GM21390 (cell line): ENCODE data around the gene CADM4.
A peak's percentile ranks its signal among the peaks of the same experiment; 100 is the strongest.
"Not testable (repeated sequence)": the region's sequence is repeated elsewhere in the genome, so short reads cannot be mapped to it uniquely, and the experiment has no call there.

Source experiments
- ATAC-seq: cut with Tn5 transposase; IDR thresholded peaks from one replicate; pipeline ENCODE4 v1.9.1; 2021; ENCODE audit not compliant: unreplicated experiment

The CADM4 gene

DNA sequence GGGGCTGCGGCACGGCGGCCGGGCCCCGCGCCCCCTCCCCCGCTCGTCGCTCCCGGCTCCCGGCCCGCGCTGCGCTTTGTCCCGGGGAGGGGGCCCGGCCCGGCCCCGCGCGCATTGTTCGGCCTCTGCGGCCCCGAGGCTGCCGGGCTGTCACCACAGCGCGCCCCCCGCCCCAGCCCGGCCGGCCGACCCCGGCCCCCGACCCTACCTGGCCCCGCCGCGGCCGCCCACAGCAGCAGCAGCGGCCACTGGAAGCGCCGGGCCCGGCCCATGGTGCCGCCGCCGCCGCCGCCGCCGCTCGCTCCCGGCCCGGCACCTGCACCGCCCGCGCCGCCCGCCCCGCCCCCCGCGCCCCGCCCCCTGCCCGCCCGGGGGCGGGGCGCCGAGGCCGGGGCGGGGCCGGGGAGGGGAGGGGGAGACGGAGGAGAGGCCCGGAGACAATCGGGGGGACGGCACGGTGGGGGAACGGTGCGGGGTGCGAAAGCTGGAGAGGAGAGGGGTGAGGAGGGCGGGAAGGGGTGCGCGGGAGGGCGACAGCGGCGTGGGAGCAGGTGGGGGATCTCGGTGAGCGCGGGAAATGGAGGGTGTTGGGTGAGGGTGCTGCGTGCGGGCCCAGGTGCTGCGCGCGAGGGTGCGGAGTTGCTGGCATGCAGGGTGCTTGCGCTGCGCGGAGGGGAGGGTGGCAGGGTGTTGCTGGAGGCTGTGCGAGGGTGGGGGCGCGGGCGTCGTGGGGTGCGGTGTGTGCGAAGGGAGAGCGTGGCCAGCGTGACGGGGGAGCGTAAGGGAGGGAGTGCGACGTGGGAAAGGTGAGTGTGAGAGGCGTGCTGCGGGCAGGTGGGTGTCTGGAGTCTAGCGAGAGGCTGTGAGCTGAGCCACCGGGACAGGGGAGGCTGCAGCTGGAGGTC is at the start of gene CADM4:
Gene CADM4 (minus strand): TSS at position 332 of the 905 bp plus-strand sequence. CDS start 60 bp downstream, at position 272.
- no peak for ATAC-seq

GRCh38 chr19:43688059-43688701 is 48.5 kb upstream of the CADM4 start:
- ATAC-seq, result no peak

DNA sequence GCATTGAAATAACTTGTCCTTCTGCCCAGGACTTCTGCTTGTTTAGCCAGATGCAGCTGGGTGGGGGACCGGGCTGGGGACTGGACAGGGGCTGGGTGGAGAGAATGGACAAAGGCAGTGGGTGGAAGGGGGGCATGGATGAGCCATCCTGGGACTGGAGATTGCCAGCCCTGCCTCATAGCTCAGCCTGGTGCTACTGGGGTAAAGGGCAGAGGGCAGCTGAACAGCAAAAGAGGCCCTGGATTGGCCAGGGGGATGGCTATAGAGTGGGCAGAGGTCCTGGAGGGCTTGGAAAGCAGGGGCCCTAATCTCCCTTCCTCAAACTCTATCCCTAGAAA is 48.0 kb upstream of the CADM4 start:
- ATAC-seq, result no peak

DNA sequence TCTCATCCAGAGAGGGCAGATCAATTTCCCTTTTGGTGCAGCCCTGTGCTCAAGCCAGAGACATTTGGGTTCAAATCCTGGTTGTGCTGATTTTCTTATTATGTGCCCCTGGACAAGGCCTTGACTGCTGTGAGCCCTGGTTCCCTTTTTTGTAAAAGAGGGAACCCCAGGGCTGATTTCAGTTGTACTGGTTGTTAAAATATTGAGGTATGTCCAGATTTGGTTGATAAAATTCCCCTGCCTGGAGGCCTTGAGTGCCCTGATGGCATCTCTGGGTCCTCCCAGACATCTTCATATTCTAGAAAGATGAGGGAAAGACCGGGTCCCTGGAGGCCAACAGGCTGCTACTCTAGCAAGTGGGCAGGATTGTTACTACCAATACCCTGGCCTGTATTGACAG is 44.7 kb upstream of the CADM4 start:
- no peak for ATAC-seq

DNA sequence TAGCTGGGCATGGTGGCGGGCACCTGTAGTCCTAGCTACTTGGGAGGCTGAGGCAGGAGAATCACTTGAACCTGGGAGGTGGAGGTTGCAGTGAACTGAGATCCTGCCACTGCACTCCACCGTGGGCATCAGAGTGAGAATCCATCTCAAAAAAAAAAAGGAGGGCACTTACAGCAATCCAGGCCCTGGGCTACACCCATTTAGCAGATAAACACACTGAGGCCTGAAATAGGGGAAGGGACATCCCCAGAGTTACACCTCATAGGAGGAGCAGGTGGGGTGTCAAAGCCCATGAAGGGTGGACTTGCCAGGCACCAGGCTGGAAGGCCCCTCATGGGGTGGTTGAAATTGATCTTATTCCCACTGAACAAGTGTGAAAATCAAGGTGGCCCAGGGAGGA is 44.3 kb upstream of the CADM4 start:
- no peak for ATAC-seq

- no peak for ATAC-seq
Measured at GRCh38 chr19:43682824-43683661, 43.4 kb upstream of the CADM4 start.

GRCh38 chr19:43682269-43682668 is 42.6 kb upstream of the CADM4 start:
- ATAC-seq, result not testable (repeated sequence)

GRCh38 chr19:43681821-43682220 is 42.2 kb upstream of the CADM4 start:
- no peak for ATAC-seq

DNA sequence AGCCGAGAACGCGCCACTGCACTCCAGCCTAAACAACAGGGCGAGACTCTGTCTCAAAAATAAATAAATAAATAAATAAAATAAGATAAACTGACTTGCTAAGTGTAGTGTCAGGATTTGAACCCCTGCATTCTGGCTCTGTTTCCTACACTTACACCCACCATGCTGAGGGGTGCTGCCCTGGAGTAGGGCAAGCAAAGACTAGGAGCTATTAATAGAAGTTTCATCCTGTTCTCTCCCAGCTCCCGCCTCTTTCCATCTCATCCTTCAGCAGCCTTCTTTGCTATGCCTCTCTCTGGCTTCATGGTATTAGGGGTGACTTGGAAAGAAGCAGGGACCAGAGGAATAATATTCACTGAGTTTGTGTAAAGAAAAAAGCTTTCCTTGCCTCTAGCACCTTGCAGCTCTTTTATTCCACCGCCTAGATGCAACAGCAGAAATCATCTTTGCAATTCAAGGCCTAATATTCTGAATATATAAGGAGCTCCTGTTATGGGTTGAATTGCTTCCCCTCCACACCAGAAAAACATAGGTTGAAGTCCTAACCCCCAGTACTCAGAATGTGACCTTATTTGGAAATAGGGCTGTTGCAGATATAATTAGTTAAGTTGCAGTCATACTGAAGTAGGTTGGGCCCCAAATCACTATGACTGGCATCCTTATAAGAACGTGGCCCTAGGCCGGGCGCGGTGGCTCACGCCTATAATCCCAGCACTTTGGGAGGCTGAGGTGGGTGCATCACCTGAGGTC is 39.0 kb upstream of the CADM4 start:
- no peak for ATAC-seq

- no peak for ATAC-seq
Measured at GRCh38 chr19:43675906-43676305, 36.3 kb upstream of the CADM4 start.

- no peak for ATAC-seq
Measured at GRCh38 chr19:43675269-43675879, 35.7 kb upstream of the CADM4 start.

- no peak for ATAC-seq
Measured at GRCh38 chr19:43674596-43674995, 34.9 kb upstream of the CADM4 start.

DNA sequence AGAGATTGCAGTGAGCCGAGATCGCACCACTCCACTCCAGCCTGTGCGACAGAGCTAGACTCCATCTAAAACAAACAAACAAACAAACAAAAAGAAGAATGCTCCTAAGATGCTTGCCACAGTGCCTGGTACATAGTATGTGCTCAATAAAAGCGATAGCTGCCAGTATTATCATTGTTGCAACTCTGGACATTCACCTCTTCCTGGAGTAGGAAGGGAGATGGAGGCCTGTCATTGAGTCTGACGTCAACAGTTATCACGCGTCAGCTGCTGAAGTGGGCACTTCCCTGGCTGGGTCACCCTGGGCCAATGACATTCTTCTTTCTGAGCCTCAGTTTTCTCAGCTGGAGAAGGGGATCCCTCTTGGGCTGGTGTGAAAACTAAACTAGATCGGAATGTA is 34.5 kb upstream of the CADM4 start:
- ATAC-seq, result no peak

GRCh38 chr19:43673637-43674036 is 34.0 kb upstream of the CADM4 start:
- no peak for ATAC-seq

DNA sequence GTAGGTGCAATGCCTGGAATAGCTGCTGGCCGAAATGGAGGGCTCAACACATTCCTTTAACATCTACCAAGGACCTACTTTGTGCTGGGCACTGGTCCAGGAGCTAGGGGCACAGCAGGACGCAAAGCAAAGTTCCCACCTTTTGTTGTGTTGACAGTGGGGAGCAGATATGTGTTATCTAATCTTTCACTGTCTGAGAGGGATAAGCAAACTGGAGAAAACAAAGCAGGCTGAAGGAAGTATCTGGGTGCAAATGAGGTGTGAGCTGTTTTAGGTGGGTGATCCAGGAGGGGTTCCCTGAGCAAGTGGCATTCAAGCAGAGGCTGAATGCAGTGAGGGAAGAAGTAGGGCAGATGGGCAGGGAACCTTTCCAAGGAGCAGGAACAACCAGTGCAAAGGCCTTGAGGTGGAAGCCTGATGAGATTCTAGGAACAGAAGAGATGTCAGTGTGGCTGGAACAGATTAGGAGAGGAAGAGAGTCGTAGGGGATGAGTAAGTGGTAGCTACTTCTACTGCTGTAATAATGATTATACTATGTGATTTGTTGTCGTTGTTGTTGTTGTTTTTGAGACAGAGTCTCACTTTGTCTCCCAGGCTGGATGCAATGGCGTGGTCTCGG is 32.5 kb upstream of the CADM4 start:
- ATAC-seq, result no peak

DNA sequence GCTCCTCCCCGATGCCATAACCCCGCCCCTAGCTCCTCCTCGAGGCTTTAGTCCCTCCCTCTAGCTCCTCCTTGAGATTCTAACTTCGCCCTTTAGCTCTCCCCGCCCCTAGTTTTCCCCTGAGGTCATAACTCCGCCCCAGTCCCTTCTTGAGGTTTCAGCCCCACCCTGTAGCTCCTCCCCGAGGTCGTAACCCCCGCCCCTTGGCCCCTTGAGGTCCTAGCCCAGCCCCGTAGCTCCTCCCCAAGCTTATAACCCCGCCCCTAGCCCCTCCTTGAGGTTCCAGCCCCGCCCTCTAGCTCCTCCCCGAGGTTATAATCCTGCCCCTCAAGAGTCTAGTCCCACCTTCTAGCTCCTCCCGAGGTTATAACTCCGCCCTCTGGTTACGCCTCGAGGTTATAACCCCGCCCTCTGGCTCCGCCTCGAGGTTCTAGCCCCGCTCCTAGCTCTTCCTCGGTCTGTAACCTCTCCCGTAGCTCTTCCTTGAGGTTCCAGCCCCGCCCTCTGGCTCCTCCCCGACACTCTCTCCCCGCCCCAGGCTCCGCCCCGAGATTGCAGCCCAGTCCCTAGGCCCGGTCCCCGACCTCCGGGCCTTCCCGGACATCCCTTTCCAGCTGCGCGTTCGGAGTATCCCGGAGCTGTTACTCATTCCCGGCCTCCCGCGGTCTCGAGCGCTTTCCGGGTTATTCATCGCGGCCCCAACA is 28.9 kb upstream of the CADM4 start:
- ATAC-seq, result peak; percentile 85

DNA sequence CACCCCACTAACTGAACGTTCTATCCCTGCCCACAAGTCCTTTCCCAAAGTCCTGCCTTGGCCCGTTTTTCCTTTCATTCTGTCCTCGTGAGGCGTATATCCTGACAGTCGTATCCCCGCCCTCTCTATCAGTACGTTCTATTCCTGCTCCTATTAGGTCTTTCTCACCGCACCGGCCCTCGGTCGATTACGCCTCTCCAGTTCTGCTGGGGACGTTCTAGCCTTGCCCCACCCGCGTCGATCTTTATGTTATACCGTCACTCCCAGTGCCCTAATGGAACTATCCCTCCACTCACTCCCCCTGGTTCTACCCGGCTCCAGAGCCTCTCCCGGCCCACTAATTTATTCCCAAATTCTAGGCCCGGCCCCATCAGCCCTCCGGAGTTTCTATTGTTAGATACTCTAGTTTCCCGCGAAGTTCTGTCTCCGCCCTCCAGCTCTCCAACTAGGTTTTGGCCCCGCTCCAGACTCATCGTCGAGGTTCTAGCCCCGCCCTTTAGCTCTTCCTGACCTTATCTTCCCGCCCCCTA is 28.3 kb upstream of the CADM4 start:
- no peak for ATAC-seq

- no peak for ATAC-seq
Measured at GRCh38 chr19:43667126-43667875, 27.7 kb upstream of the CADM4 start.
